Sigmoid colon (tissue), 7 donors: ENCODE results near the gene ZFPM1. TPM values are rescaled to one million over a fixed set of nuclear protein-coding genes. Genes with fewer than 3 reads are reported as not detected.

Experiments used
- DNase-seq: peaks from one replicate; pipeline ENCODE4 v3.0.0-alpha.2; 2019
- H3K27ac ChIP-seq, 4 donors: fragments of 200-600 bp; sonication (generic); one replicate each; pipeline ENCODE4 v1.5.1; 2016 to 2019; ENCODE audit warnings: mild to moderate bottlenecking in 1 of 4
- H3K27me3 ChIP-seq, 3 donors: fragments of 200-600 bp; sonication (generic); one replicate each; pipeline ENCODE4 v1.5.1; 2019; ENCODE audit warnings: mild to moderate bottlenecking in 1 of 3
- H3K36me3 ChIP-seq, 4 donors: fragments of 200-600 bp; sonication (generic); one replicate each; pipeline ENCODE4 v1.5.1; 2016 to 2019
- H3K4me1 ChIP-seq, 4 donors: fragments of 200-600 bp; sonication (generic); one replicate each; pipeline ENCODE4 v1.5.1; 2017 to 2019
- H3K4me3 ChIP-seq, 4 donors: fragments of 200-600 bp; sonication (generic); one replicate each; pipeline ENCODE4 v1.5.1; 2017 to 2019; ENCODE audit warnings: mild to moderate bottlenecking in 2 of 4, moderate library complexity in 1 of 4
- H3K9me3 ChIP-seq, 4 donors: fragments of 200-600 bp in 3 of 4; sonication (generic) in 3 of 4; one replicate each; pipeline versions ENCODE4 v1.5.1 to v1.6.1; 2013 to 2019
- CTCF ChIP-seq, 4 experiments: fragments of 450-650 bp in 3 of 4; fragments of 200-600 bp in 1 of 4; IDR thresholded peaks; one replicate each; pipeline ENCODE4 v1.5.1; 2016 to 2019; ENCODE audit warnings: antibody characterized with exemption in 4 of 4, mild to moderate bottlenecking in 3 of 4, moderate library complexity in 2 of 4
- EP300 ChIP-seq, 4 donors: sonication (generic); formaldehyde crosslinking; IDR thresholded peaks; one replicate each; pipeline ENCODE4 v1.6.1; 2017; ENCODE audit warnings: antibody characterized with exemption in 4 of 4
- POLR2A ChIP-seq, 2 donors: fragments of 450-650 bp; IDR thresholded peaks; one replicate each; pipeline ENCODE4 v1.6.1; 2016; ENCODE audit warnings: antibody characterized with exemption in 2 of 2, mild to moderate bottlenecking in 2 of 2, moderate library complexity in 2 of 2
- POLR2AphosphoS5 ChIP-seq, 4 donors: sonication (generic); formaldehyde crosslinking; IDR thresholded peaks; one replicate each; pipeline ENCODE4 v1.6.1; 2017; ENCODE audit warnings: antibody characterized with exemption in 4 of 4
- WGBS, 2 donors: extraction: QIAGEN DNeasy Blood & Tissue Kit; methylation state at CpG; one replicate each; pipeline ENCODE4 v1.1.7; 2013; 5-methylcytosine and 5-hydroxymethylcytosine counted together
- intact Hi-C: fragments of 100-400 bp; cut with DNase I; formaldehyde crosslinking; loops from one replicate; pipeline ENCODE4 v1.15.1; 2023
- polyA plus RNA-seq, 3 donors: library from polyadenylated mRNA; stranded (reverse); fragments of 200-250 nt; gene quantifications; one replicate each; pipeline ENCODE4 v1.2.3, GENCODE V29; 2013
- total RNA-seq, 4 donors: library from RNA; depleted of rRNA; stranded (reverse); fragments of >200 nt; gene quantifications; one replicate each; pipeline ENCODE4 v1.1.0, GENCODE V29; 2016
- donor health status: healthy with polysubstance abuse.
- donor health status: Bipolar disorder and iron deficiency.
- donor health status: healthy.

The ZFPM1 gene
- total and polyA plus RNA-seq, 7 donors = 0.27 to 3.7 (median 0.66) TPM

DNA sequence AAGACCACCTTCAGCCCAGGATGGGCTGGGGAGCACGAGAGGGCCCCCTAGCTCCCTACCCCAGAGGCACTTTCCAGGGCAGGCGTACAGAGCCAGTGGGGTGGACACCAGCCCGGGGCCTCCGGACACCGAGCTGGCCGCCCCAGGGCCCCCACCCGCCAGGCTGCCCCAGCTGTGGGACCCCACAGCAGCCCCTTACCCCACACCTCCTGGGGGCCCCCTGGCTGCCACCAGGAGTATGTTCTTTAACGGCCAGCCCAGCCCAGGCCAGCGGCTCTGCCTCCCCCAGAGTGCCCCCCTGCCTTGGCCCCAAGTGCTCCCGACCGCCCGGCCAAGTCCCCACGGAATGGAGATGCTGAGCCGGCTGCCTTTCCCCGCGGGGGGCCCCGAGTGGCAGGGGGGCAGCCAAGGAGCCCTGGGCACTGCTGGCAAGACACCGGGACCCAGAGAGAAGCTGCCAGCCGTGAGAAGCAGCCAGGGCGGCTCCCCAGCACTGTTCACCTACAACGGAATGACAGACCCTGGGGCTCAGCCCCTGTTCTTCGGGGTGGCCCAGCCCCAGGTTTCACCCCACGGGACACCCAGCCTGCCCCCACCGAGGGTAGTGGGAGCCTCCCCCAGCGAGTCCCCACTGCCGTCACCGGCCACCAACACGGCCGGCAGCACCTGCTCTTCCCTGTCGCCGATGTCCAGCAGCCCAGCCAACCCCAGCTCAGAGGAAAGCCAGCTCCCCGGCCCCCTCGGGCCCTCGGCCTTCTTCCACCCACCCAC lies 24.3 kb upstream of the ZFPM1 start:
- H3K4me3 ChIP-seq = no peak overlapping the region
- 70 to 84% methylated on average over 34 of the region's 34 CpGs for WGBS, 2 donors
- H3K36me3 ChIP-seq = no peaks in the 10 kb centered on the region
- no peak for DNase-seq
- TF ChIP-seq EP300 (IDR thresholded peaks at IDR 0.05) = no peak
- no peak overlapping the region for H3K27ac ChIP-seq
- intact Hi-C loops = no loop called here
- peaks cover 0 to 18% (median 13%) of the 10 kb centered on the region in 4 donors for H3K4me1 ChIP-seq
- peaks cover 18 to 56% (median 45%) of the 10 kb centered on the region in 3 donors for H3K27me3 ChIP-seq
- no peaks in the 10 kb centered on the region for H3K9me3 ChIP-seq

- Histone ChIP-seq H3K4me1 (peaks cover 0 to 18% (median 13%) of the 10 kb centered on the region in 4 donors), H3K27ac (no peak overlapping the region), H3K36me3 (no peaks in the 10 kb centered on the region), H3K27me3 (peaks cover 18 to 61% (median 46%) of the 10 kb centered on the region in 3 donors), H3K9me3 (no peaks in the 10 kb centered on the region), H3K4me3 (peak overlapping the region in 3 of 4 donors; percentile 32 to 52 (median 49))
- TF ChIP-seq POLR2A (IDR thresholded peaks at IDR 0.05) (no peak), POLR2AphosphoS5 (IDR thresholded peaks at IDR 0.05) (no peak), CTCF (IDR thresholded peaks at IDR 0.05) (no peak), EP300 (IDR thresholded peaks at IDR 0.05) (no peak)
- 80 to 83% methylated on average over 48 of the region's 48 CpGs for WGBS, 2 donors
- DNase-seq = no peak
- intact Hi-C loops = loop anchor here (10.0 kb wide), 1 partner anchor 445 kb away; no protein-coding TSS in a partner anchor
Measured at GRCh38 chr16:88429387-88430184, 23.5 kb upstream of the ZFPM1 start.

GRCh38 chr16:88430185-88430523 lies 22.9 kb upstream of the ZFPM1 start:
- intact Hi-C loops = loop anchor here (10.0 kb wide), 1 partner anchor 445 kb away; no protein-coding TSS in a partner anchor
- 7 to 19% methylated on average over 36 of the region's 36 CpGs for WGBS, 2 donors
- TF ChIP-seq POLR2AphosphoS5 (IDR thresholded peaks at IDR 0.05) (no peak), EP300 (IDR thresholded peaks at IDR 0.05) (no peak), CTCF (IDR thresholded peaks at IDR 0.05) (no peak), POLR2A (IDR thresholded peaks at IDR 0.05) (no peak)
- no peaks in the 10 kb centered on the region for H3K36me3 ChIP-seq
- DNase-seq = no peak
- H3K4me3 ChIP-seq = peak overlapping the region; percentile 0 to 52 (median 40)
- no peaks in the 10 kb centered on the region for H3K9me3 ChIP-seq
- peak overlapping the region in 3 of 4 donors; percentile 14 to 58 (median 20) for H3K27ac ChIP-seq
- H3K27me3 ChIP-seq = peaks cover 18 to 61% (median 46%) of the 10 kb centered on the region in 3 donors
- peaks cover 0 to 18% (median 13%) of the 10 kb centered on the region in 4 donors for H3K4me1 ChIP-seq

DNA sequence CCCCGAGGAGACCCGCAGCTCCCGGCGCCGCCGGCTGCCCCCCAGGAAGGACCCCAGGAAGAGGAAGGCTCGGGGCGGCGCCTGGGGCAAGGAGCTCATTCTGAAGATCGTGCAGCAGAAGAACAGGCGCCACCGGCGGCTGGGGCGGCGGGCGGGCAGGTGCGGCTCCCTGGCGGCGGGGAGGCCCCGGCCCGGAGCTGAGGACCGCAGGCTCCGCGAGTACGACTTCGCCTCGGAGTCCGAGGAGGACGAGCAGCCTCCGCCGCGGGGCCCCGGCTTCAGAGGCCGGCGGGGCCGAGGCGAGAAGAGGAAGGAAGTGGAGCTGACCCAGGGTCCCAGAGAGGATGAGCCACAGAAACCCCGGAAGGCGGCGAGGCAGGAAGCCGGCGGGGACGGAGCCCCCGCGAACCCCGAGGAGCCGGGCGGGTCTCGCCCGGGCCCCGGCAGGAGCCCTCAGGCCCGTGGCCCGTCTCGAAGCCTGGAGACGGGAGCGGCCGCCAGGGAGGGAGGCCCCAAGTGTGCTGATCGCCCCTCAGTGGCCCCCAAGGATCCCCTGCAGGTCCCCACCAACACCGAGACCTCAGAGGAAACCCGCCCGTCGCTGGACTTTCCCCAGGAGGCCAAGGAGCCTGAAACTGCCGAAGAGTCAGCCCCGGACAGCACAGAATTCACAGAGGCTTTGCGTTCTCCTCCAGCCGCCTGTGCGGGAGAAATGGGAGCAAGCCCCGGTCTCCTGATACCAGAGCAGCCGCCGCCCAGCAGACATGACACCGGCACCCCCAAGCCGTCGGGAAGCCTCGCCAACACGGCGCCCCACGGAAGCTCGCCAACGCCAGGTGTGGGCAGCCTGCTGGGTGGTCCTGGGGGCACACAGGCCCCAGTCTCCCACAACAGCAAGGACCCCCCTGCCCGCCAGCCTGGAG lies 22.3 kb upstream of the ZFPM1 start:
- H3K4me1 ChIP-seq = peaks cover 0 to 18% (median 13%) of the 10 kb centered on the region in 4 donors
- WGBS, 2 donors = 14% methylated on average over 80 of the region's 80 CpGs
- H3K27ac ChIP-seq = peak overlapping the region in 3 of 4 donors; percentile 14 to 58 (median 20)
- no peaks in the 10 kb centered on the region for H3K9me3 ChIP-seq
- H3K36me3 ChIP-seq = no peaks in the 10 kb centered on the region
- intact Hi-C loops = loop anchor here (10.0 kb wide), 1 partner anchor 446 kb away; no protein-coding TSS in a partner anchor
- H3K27me3 ChIP-seq = peaks cover 18 to 61% (median 46%) of the 10 kb centered on the region in 3 donors
- TF ChIP-seq POLR2AphosphoS5 (IDR thresholded peaks at IDR 0.05) (no peak), EP300 (IDR thresholded peaks at IDR 0.05) (no peak), POLR2A (IDR thresholded peaks at IDR 0.05) (no peak), CTCF (IDR thresholded peaks at IDR 0.05) (no peak)
- no peak for DNase-seq
- H3K4me3 ChIP-seq = peak overlapping the region; percentile 0 to 52 (median 40)
